ENCODE results near the gene LDOC1. TPM values are rescaled to one million over a fixed set of nuclear protein-coding genes. Genes with fewer than 3 reads are reported as not detected.

Gene LDOC1
- total RNA-seq, 1 donor from 2014 or later, result 22.3 TPM

DNA sequence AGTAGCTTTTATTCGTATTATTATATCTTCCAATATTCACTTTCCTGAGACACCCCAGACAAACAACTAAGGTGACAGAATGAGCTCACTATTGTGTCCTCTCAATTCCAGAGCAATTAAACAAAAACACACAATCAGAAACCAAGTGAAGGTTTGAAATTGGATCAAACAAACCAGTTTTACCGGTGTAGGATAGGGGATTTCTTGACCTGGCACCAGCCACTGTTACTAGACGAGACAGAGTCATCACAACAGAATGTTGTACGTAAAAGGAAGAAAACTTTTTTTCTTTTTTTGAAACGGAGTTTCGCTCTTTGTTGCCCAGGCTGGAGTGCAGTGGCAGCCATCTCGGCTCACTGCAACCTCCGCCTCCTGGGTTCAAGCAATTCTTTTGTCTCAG, 43.7 kb downstream of the LDOC1 start:
- TF ChIP-seq, protein P1, sequence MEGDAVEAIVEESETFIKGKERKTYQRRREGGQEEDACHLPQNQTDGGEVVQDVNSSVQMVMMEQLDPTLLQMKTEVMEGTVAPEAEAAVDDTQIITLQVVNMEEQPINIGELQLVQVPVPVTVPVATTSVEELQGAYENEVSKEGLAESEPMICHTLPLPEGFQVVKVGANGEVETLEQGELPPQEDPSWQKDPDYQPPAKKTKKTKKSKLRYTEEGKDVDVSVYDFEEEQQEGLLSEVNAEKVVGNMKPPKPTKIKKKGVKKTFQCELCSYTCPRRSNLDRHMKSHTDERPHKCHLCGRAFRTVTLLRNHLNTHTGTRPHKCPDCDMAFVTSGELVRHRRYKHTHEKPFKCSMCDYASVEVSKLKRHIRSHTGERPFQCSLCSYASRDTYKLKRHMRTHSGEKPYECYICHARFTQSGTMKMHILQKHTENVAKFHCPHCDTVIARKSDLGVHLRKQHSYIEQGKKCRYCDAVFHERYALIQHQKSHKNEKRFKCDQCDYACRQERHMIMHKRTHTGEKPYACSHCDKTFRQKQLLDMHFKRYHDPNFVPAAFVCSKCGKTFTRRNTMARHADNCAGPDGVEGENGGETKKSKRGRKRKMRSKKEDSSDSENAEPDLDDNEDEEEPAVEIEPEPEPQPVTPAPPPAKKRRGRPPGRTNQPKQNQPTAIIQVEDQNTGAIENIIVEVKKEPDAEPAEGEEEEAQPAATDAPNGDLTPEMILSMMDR (conservative IDR thresholded peaks at IDR 0.05; ENCODE audit: low read depth, low read length), result no peak
- H3K4me3 ChIP-seq (ENCODE audit: low read depth, low read length), result no peak overlapping the region
- DNase-seq (ENCODE audit: low read depth), result no peak

DNA sequence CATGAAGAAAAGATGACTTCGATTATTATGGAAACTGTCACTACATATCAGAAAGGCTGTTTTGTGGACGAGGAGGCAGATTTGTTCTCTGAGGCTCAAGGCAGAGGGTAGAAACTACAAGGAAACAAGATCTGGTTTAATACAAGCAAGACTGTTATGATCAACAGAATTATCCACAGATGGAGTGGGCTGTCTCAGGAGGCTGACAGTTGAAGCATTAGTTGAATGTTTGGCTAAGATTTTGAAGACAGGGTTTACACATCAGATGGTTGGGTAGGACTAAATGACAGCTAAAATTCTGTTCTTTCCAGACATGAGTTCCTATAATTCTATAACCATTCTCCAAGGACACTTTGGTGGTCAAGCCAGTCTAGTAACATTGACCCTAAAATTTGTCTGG, 49.8 kb downstream of the LDOC1 start:
- no peak overlapping the region for H3K4me3 ChIP-seq (ENCODE audit: low read depth, low read length)
- DNase-seq (ENCODE audit: low read depth), result no peak
- TF ChIP-seq, protein P1 (conservative IDR thresholded peaks at IDR 0.05; ENCODE audit: low read depth, low read length), result no peak

Other genes with a start within 250 kb of the LDOC1 start
- gene SPANXB1, start 174.5 kb downstream of the LDOC1 start, total RNA-seq, result 0.65 TPM in 1 of 2 replicates, not detected in the other
- not detected in 2 replicates for gene SPANXC, start 65.4 kb upstream of the LDOC1 start, total RNA-seq

Measured in epithelial cell of proximal tubule (primary cell).